Mammary epithelial cell (primary cell): ENCODE measurements around the gene LRCH1.

Experiments
- EZH2 ChIP-seq: IDR thresholded peaks from 2 replicates; pipeline ENCODE4 v1.6.1; 2012; ENCODE audit warnings: low read length, inconsistent platforms, borderline replicate concordance
- TF ChIP-seq, protein P1 (sequence below), 2 donors: IDR thresholded peaks in 1 of 2; conservative IDR thresholded peaks in 1 of 2; 2 replicates each; pipeline ENCODE4 v1.5.1; 2011 to 2012; ENCODE audit warnings: inconsistent platforms in 2 of 2, low read length in 2 of 2, mild to moderate bottlenecking in 2 of 2, control low read depth in 1 of 2, low read depth in 1 of 2; ENCODE audit not compliant: insufficient read depth in 1 of 2; ENCODE audit errors: extremely low read depth in 1 of 2

GRCh38 chr13:46605825-46606554 is 53.0 kb downstream of the LRCH1 start:
- TF ChIP-seq, protein P1, sequence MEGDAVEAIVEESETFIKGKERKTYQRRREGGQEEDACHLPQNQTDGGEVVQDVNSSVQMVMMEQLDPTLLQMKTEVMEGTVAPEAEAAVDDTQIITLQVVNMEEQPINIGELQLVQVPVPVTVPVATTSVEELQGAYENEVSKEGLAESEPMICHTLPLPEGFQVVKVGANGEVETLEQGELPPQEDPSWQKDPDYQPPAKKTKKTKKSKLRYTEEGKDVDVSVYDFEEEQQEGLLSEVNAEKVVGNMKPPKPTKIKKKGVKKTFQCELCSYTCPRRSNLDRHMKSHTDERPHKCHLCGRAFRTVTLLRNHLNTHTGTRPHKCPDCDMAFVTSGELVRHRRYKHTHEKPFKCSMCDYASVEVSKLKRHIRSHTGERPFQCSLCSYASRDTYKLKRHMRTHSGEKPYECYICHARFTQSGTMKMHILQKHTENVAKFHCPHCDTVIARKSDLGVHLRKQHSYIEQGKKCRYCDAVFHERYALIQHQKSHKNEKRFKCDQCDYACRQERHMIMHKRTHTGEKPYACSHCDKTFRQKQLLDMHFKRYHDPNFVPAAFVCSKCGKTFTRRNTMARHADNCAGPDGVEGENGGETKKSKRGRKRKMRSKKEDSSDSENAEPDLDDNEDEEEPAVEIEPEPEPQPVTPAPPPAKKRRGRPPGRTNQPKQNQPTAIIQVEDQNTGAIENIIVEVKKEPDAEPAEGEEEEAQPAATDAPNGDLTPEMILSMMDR (conservative IDR thresholded peaks at IDR 0.05 in 1 of 2, IDR thresholded peaks at IDR 0.05 in 1 of 2; ENCODE audit: extremely low read depth in 1 of 2, insufficient read depth in 1 of 2, low read depth in 1 of 2, low read length in 2 of 2), result no peak
- TF ChIP-seq EZH2, result no peak
